Measurements from ENCODE around the gene HIVEP1. TPM values are rescaled to one million over a fixed set of nuclear protein-coding genes. Genes with fewer than 3 reads are reported as not detected.

The HIVEP1 gene
- total RNA-seq, 1 experiment from 2014 or later, result 16.7 TPM

DNA sequence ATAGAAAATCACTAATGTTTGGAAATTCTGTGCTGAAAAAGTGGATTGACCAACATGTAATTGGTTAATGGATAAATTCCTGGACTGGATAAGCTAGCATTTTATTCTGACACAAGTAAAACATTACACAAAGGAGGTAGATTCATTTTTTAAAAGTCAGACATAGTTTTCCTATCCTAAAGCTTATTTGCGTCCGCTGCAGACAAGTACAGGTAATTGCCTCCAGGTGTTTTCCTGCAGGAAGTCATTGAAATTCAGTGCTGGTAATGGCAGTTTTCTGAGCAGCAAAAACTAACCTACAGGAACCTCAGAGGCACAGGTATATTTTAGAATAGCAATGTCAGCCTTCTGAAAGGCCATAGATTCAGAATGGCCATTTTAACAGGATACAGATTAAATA lies 20.0 kb upstream of the HIVEP1 start:
- TF ChIP-seq CTCF (IDR thresholded peaks at IDR 0.05), result no peak
- no peak for TF ChIP-seq REST (IDR thresholded peaks at IDR 0.05; ENCODE audit: insufficient read depth in 1 of 2, low read depth in 2 of 2, low read length in 1 of 2)
- no peak for TF ChIP-seq POLR2AphosphoS5 (IDR thresholded peaks at IDR 0.05; ENCODE audit: low read depth, low read length)
- TF ChIP-seq SIN3A (IDR thresholded peaks at IDR 0.05; ENCODE audit: borderline replicate concordance, insufficient read depth, low read depth, low read length), result no peak
- no peak for TF ChIP-seq TCF7L2 (IDR thresholded peaks at IDR 0.05; ENCODE audit: low read depth, low read length)

GRCh38 chr6:11994875-11995461 lies 17.1 kb upstream of the HIVEP1 start:
- Histone ChIP-seq H3K27ac (ENCODE audit: low read length) (no peak overlapping the region), H3K36me3 (ENCODE audit: control insufficient read depth, insufficient read depth, low read length) (no peaks in the 10 kb centered on the region), H3K4me1 (ENCODE audit: control insufficient read depth, insufficient read depth, low read length) (no peaks in the 10 kb centered on the region), H3K4me3 (ENCODE audit: low read depth in 2 of 2, low read length in 2 of 2) (no peak overlapping the region), H3K27me3 (ENCODE audit: control insufficient read depth, insufficient read depth, low read length) (no peaks in the 10 kb centered on the region; the same call in 1 of the 2 replicates), H3K9me3 (ENCODE audit: control insufficient read depth, insufficient read depth, low read depth, low read length) (no peaks in the 10 kb centered on the region)
- BruUV-seq (replicated peaks), result no TSS peak
- no peak for TF ChIP-seq POLR2AphosphoS5 (IDR thresholded peaks at IDR 0.05; ENCODE audit: low read depth, low read length)
- no peak for TF ChIP-seq CTCF (IDR thresholded peaks at IDR 0.05)
- no peak for TF ChIP-seq REST (IDR thresholded peaks at IDR 0.05; ENCODE audit: insufficient read depth in 1 of 2, low read depth in 2 of 2, low read length in 1 of 2)
- no peak for TF ChIP-seq TCF7L2 (IDR thresholded peaks at IDR 0.05; ENCODE audit: low read depth, low read length)
- CTCF ChIA-PET, result no interaction called here
- ATAC-seq (no peak), DNase-seq (ENCODE audit: low read depth, low spot score) (no peak)
- POLR2A ChIA-PET, result no interaction called here
- intact Hi-C loops (cut with micrococcal nuclease; ENCODE audit: unreplicated experiment) (no loop called here), in situ Hi-C loops (cut with HindIII; ENCODE audit: low pct_unique_long_range_greater_than_20kb, low sequenced_read_pairs) (no loop called here)

More for the DNA sequence above, 20.0 kb upstream of the HIVEP1 start:
- no peak for ATAC-seq
- BruUV-seq (replicated peaks), result no TSS peak
- intact Hi-C loops (cut with micrococcal nuclease; ENCODE audit: unreplicated experiment) (no loop called here), in situ Hi-C loops (cut with HindIII; ENCODE audit: low pct_unique_long_range_greater_than_20kb, low sequenced_read_pairs) (no loop called here)
- ChIA-PET CTCF (no interaction called here), POLR2A (no interaction called here)
- Histone ChIP-seq H3K4me3 (ENCODE audit: low read depth in 2 of 2, low read length in 2 of 2) (no peak overlapping the region), H3K36me3 (ENCODE audit: control insufficient read depth, insufficient read depth, low read length) (no peaks in the 10 kb centered on the region), H3K27me3 (ENCODE audit: control insufficient read depth, insufficient read depth, low read length) (no peaks in the 10 kb centered on the region), H3K27ac (ENCODE audit: low read length) (no peak overlapping the region), H3K4me1 (ENCODE audit: control insufficient read depth, insufficient read depth, low read length) (no peaks in the 10 kb centered on the region), H3K9me3 (ENCODE audit: control insufficient read depth, insufficient read depth, low read depth, low read length) (no peaks in the 10 kb centered on the region)
- DNase-seq (ENCODE audit: low read depth, low spot score), result no peak

Data from Panc1 (cell line).